ENCODE measurements around the gene SNX30.
"Not testable (repeated sequence)": the region's sequence is repeated elsewhere in the genome, so short reads cannot be mapped to it uniquely, and the experiment has no call there.

SNX30 gene, protein sequence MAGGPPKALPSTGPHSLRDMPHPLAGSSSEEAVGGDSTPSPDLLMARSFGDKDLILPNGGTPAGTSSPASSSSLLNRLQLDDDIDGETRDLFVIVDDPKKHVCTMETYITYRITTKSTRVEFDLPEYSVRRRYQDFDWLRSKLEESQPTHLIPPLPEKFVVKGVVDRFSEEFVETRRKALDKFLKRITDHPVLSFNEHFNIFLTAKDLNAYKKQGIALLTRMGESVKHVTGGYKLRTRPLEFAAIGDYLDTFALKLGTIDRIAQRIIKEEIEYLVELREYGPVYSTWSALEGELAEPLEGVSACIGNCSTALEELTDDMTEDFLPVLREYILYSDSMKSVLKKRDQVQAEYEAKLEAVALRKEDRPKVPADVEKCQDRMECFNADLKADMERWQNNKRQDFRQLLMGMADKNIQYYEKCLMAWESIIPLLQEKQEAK

DNA sequence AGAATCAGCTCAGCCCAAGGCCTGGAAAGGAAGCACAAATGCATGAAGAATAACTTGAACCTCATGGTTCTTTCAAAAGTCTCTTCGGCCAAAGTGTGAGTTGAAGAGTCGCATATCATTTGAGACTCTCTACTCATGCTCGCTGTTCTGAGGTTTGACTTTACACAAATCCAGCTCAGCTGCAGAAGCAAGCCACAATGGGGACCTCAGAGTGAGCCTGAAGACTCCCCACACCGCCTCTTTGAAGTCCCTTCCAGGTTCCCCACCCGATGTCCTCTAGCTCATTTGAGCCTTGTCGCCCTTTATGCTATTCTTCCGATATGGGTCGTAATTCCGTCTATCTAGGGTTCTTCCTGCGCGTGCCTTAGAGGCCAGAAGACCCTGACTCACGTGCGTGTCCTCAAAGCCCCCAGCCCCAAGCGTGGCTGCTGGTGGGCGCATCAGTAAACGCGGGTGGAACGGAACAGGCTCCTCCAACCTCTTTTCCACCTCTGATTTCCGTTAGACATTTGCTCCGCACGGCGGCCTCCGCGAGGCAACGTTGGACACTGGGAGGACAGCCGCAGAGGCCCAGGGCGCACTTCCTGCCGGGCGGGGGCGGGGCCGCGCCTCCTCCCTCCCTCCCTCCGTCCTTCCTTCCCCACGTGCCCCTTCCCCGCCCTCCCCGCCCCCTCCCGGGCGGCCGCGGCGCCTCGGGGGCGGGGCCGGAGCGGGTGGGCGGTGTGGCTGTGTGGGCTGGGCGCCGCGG is at the start of gene SNX30:
Gene SNX30 (plus strand): TSS at position 745 of the 748 bp plus-strand sequence. CDS start 242 bp downstream, outside the sequence.
- peak; percentile 94 for DNase-seq (ENCODE audit: low spot score)

DNA sequence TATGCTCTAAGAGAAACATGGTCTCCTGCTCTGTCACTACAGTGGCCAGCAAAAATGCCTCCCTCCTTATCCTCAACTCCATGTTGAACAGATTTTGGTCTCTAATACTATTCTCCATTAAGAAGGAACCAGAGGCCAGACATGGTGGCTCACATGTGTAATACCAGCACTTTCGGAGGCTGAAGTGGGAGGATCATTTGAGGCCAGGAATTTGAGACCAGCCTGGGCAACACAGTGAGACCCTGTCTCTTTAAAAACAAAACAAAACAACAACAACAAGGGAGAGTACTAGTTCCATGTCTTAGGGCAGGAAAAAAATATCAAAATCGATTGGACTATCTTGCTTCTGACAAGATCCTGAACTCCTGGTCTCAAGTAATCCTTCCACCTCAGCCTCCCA is 47.3 kb upstream of the SNX30 start:
- DNase-seq (ENCODE audit: low spot score): no peak

DNA sequence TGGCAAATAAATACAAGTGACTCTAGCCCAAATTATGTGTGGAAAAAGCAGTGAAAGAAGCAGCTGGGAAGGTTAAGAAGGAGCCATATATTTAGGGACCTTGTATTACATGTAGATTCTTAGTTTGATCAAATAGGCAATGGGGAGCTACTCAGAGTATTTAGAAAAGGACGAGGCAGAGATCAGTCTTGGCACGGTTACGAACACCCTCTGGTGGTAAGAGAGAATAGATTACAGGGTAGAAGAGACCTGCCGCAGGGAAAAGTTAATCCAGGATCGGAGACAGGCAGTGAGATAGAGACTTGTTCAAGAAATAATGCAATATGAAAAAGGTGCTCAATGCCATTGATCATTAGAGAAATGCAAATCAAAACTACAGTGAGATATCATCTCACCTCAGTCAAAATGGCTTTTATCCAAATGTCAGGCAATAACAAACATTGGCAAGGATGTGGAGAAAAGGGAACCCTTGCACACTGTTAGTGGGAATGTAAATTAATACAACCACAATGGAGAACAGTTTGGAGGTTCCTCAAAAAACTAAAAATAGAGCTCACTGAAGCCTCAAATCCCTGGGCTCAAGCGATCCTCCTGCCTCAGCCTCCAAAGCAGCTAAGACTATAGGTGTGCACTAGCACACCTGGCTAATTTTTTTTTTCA is 44.7 kb upstream of the SNX30 start:
- no peak for DNase-seq (ENCODE audit: low spot score)

DNA sequence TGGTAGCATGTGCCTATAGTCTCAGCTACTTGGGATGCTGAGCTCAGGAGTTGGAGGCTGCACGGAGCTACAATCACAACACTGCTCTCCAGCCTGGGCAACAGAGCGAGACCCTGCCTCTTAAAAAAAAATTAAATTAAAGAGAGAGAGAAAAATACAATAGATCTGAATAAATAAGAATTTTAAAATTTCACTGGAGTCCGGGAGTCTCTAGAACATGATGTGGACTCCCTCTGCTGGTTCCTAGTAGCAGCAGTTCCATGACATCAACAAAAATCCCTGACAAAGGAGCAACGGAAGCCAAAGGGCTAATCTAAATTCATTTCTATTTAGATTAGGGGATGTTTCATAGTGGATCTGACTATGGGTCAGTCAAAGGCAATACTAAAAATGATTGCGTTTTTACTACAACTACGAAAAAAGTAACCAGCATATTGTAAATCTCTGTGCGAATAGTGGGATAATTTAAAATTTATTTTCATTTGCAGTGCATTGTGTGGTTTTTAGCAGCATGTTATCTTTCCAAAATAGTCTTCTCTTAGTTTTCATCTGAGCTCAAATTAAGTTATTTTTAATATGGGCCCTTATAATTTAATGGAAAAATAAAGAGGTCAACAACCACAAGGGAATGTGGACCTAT is 39.4 kb upstream of the SNX30 start:
- DNase-seq (ENCODE audit: low spot score): no peak

- DNase-seq (ENCODE audit: low spot score): no peak
Measured at GRCh38 chr9:112712678-112713077, 37.9 kb upstream of the SNX30 start.

- DNase-seq (ENCODE audit: low spot score): peak; percentile 97
Measured at GRCh38 chr9:112717661-112718331, 32.8 kb upstream of the SNX30 start, which contains the start of gene INIP. Gene INIP, minus strand, starts transcription at chr9:112718117. Its CDS starts 1,632 bp downstream, at chr9:112716485.

- no peak for DNase-seq (ENCODE audit: low spot score)
Measured at GRCh38 chr9:112719241-112719691, 31.3 kb upstream of the SNX30 start.

GRCh38 chr9:112719696-112720095 is 30.9 kb upstream of the SNX30 start:
- no peak for DNase-seq (ENCODE audit: low spot score)

DNA sequence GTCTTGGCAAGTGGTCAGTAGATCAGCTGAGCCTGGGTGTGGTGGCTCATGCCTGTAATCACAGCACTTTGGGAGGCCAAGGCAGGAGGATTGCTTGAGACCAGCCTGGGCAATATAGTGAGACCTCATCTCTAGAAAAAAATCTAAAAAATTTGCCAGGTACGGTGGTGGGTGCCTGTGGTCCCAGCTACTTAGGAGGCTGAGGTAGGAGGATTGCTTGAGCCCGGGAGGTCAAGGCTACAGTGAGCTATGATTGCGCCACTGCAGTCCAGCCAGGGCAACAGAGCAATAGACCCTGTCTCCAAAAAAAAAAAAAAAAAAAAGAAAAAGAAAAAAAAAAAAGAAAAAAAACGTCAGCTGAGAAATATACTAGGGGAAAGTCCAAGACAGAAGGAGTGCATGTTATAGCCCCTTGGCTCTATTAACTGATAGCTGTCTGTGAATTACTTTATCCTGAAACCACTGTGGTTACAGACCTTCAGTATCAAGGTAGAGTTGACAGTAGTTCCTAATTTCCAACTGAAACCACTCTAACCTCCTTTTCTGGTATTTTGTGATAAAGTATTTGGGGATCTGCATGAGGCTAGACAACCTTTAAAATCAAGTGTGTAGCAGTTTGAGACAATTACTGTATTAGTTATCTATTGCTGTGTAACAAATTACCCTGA is 30.3 kb upstream of the SNX30 start:
- DNase-seq (ENCODE audit: low spot score): no peak

GRCh38 chr9:112722749-112723148 is 27.8 kb upstream of the SNX30 start:
- not testable (repeated sequence) for DNase-seq (ENCODE audit: low spot score)

- DNase-seq (ENCODE audit: low spot score): peak; percentile 16
Measured at GRCh38 chr9:112725961-112726360, 24.6 kb upstream of the SNX30 start.

GRCh38 chr9:112726428-112726827 is 24.1 kb upstream of the SNX30 start:
- DNase-seq (ENCODE audit: low spot score): no peak

- DNase-seq (ENCODE audit: low spot score): no peak
Measured at GRCh38 chr9:112728401-112728800, 22.2 kb upstream of the SNX30 start.

- DNase-seq (ENCODE audit: low spot score): no peak
Measured at GRCh38 chr9:112731971-112732370, 18.6 kb upstream of the SNX30 start.

- no peak for DNase-seq (ENCODE audit: low spot score)
Measured at GRCh38 chr9:112734892-112735291, 15.7 kb upstream of the SNX30 start.

GRCh38 chr9:112743216-112743836 is 7.2 kb upstream of the SNX30 start:
- peak; percentile 78 for DNase-seq (ENCODE audit: low spot score)

DNA sequence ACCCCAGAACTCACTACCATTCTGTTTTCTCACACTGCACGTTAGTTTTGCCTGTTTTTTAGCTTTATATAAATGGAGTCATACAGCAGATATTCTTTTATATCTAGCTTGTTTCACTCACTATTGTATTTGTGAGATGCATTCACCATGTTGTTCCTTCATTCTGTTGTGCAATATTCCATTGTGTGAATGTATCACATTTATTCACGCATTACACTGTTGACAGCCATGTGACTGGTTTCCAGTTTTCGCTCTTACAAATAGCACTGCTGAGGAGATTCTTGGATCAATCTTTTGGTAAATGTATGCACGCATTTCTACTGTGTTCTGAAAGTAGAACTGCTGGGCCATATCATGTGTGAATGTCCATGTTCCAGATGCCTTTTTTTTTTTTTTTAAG is 6.4 kb upstream of the SNX30 start:
- no peak for DNase-seq (ENCODE audit: low spot score)

DNA sequence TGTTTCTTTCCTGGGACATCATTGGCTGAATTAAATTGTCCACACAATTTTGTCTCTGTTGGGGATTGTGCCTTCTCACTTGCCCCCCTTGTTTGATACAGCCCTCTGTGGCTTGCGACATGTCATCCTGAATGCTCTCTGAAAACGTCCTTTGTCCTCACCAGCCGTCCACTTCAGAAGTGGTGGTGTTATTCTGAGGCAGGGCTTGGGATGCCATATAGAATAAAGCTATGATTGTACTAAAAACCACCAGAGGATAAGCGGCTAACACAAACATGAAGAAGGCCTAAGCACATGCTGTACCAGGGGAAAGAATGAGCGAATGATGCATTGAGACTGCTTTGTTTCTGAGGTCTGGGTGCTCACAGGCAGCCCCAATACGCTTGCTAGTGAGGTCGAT is 3.5 kb upstream of the SNX30 start:
- DNase-seq (ENCODE audit: low spot score): no peak

DNA sequence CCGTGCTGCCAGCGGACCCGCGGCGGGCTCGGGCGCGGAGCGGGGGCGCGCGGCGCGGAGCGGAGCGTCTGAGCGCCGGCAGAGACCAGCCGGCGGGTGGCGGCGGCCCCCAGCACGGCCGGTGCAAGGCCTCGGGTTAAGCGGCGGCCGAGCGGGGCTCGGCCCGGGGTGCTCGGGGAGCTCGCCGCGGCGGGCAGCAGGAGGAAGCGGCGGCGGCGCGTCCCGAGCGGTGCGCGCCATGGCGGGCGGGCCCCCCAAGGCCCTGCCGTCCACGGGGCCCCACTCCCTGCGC is 150 bp downstream of the SNX30 start:
- no peak for DNase-seq (ENCODE audit: low spot score)

- peak; percentile 79 for DNase-seq (ENCODE audit: low spot score)
Measured at GRCh38 chr9:112751056-112751795, 666 bp downstream of the SNX30 start.
